ENCODE results near the gene FLVCR2.

Gene FLVCR2

DNA sequence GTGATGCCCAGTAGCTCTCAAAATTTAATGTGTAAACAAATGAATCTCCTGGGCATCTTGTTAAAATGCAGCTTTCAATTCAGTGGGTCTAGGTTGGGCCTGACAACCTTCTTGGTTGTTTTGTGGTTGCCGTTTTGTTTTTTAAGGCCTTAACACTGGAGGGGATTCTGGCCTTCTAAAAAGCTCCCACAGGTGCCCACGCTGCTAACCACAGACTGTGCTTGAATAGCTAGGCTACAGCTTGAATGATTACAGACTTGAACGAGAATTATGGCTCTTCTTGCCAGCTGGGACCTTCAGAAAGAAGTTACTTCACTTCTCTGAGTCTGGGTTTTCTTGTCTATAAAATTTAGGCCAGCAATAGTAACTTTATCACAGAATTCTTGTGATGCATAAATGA lies 1.3 kb upstream of the FLVCR2 start:
- Histone ChIP-seq H3K4me3 (ENCODE audit: insufficient read depth, low read length, poor library complexity, severe bottlenecking) (no peak overlapping the region), H3K27me3 (ENCODE audit: low read length) (no peaks in the 10 kb centered on the region), H3K79me2 (ENCODE audit: insufficient read depth, low read length) (no peaks in the 10 kb centered on the region), H3K4me2 (ENCODE audit: low read depth, low read length, poor library complexity, severe bottlenecking) (no peak overlapping the region), H3K9me3 (ENCODE audit: insufficient read depth, low read length) (no peaks in the 10 kb centered on the region), H3K36me3 (ENCODE audit: low read length) (no peaks in the 10 kb centered on the region), H3K9me2 (replicated peaks; ENCODE audit: insufficient read depth, low read length) (no peaks in the 10 kb centered on the region), H2AFZ (ENCODE audit: low read depth, low read length, severe bottlenecking) (no peak overlapping the region), H3K9ac (ENCODE audit: low read length) (no peak overlapping the region), H4K20me1 (ENCODE audit: low read depth, low read length) (no peaks in the 10 kb centered on the region), H3F3A (ENCODE audit: insufficient read depth) (no peaks in the 10 kb centered on the region), H3K27ac (ENCODE audit: low read depth, low read length) (no peak overlapping the region)
- TF ChIP-seq, protein P1, sequence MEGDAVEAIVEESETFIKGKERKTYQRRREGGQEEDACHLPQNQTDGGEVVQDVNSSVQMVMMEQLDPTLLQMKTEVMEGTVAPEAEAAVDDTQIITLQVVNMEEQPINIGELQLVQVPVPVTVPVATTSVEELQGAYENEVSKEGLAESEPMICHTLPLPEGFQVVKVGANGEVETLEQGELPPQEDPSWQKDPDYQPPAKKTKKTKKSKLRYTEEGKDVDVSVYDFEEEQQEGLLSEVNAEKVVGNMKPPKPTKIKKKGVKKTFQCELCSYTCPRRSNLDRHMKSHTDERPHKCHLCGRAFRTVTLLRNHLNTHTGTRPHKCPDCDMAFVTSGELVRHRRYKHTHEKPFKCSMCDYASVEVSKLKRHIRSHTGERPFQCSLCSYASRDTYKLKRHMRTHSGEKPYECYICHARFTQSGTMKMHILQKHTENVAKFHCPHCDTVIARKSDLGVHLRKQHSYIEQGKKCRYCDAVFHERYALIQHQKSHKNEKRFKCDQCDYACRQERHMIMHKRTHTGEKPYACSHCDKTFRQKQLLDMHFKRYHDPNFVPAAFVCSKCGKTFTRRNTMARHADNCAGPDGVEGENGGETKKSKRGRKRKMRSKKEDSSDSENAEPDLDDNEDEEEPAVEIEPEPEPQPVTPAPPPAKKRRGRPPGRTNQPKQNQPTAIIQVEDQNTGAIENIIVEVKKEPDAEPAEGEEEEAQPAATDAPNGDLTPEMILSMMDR (IDR thresholded peaks at IDR 0.05; ENCODE audit: insufficient read depth, low read length, poor library complexity, severe bottlenecking) = no peak
- no peak for TF ChIP-seq EZH2phosphoT487 (conservative IDR thresholded peaks at IDR 0.05; ENCODE audit: low read length)

DNA sequence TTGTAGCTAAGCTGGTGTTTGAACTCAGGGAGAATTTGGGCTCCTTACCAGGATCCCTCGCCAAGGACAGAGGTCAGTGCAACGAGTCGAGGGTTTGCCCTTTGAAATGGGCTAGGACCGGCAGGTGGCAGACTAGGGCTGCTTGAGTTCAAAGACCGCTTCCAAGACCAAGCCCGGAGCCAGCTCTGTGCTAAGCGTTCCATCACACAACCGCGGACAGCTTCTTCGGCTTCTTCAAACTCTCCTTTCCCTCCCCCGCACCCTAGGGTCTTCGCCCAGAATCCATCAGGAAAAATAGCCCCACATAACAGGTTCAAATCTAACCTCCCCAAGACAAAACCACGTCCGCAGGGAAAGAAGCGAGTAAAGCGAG lies 705 bp upstream of the FLVCR2 start:
- Histone ChIP-seq H2AFZ (ENCODE audit: low read depth, low read length, severe bottlenecking) (peak overlapping the region; percentile 83), H3F3A (ENCODE audit: insufficient read depth) (no peaks in the 10 kb centered on the region), H3K9me3 (ENCODE audit: insufficient read depth, low read length) (no peaks in the 10 kb centered on the region), H3K27ac (ENCODE audit: low read depth, low read length) (no peak overlapping the region), H3K9me2 (replicated peaks; ENCODE audit: insufficient read depth, low read length) (no peaks in the 10 kb centered on the region), H3K36me3 (ENCODE audit: low read length) (no peaks in the 10 kb centered on the region), H4K20me1 (ENCODE audit: low read depth, low read length) (no peaks in the 10 kb centered on the region), H3K4me3 (ENCODE audit: insufficient read depth, low read length, poor library complexity, severe bottlenecking) (peak overlapping the region; percentile 49), H3K9ac (ENCODE audit: low read length) (peak overlapping the region; percentile 36; the same call in 1 of the 2 replicates), H3K27me3 (ENCODE audit: low read length) (no peaks in the 10 kb centered on the region), H3K79me2 (ENCODE audit: insufficient read depth, low read length) (no peaks in the 10 kb centered on the region), H3K4me2 (ENCODE audit: low read depth, low read length, poor library complexity, severe bottlenecking) (peak overlapping the region; percentile 78)
- TF ChIP-seq EZH2phosphoT487 (conservative IDR thresholded peaks at IDR 0.05; ENCODE audit: low read length) = no peak
- TF ChIP-seq, protein P1 (IDR thresholded peaks at IDR 0.05; ENCODE audit: insufficient read depth, low read length, poor library complexity, severe bottlenecking) = peak; percentile 70

DNA sequence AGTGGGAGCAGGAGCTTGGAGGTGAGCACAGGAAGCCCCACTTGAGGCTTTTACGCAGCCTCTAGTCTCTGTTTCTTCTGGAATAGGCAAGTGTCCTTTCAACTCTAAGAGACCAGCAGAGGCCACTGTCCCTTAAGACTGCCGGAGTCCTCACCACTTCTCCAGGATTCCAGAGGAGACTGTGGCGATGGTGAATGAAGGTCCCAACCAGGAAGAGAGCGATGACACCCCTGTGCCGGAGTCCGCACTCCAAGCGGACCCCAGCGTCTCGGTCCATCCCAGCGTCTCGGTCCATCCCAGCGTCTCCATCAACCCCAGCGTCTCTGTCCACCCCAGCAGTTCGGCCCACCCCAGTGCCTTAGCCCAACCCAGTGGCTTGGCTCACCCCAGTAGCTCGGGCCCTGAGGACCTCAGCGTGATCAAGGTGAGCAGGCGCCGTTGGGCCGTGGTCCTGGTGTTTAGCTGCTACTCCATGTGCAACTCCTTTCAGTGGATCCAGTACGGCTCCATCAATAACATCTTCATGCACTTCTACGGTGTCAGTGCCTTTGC lies 442 bp downstream of the FLVCR2 start:
- no peaks in the 10 kb centered on the region for H4K20me1 ChIP-seq (ENCODE audit: low read depth, low read length)
- no peak overlapping the region for H2AFZ ChIP-seq (ENCODE audit: low read depth, low read length, severe bottlenecking)
- H3K4me2 ChIP-seq (ENCODE audit: low read depth, low read length, poor library complexity, severe bottlenecking) = peak overlapping the region; percentile 78
- no peak for TF ChIP-seq EZH2phosphoT487 (conservative IDR thresholded peaks at IDR 0.05; ENCODE audit: low read length)
- TF ChIP-seq, protein P1 (IDR thresholded peaks at IDR 0.05; ENCODE audit: insufficient read depth, low read length, poor library complexity, severe bottlenecking) = no peak
- no peaks in the 10 kb centered on the region for H3K36me3 ChIP-seq (ENCODE audit: low read length)
- H3K9ac ChIP-seq (ENCODE audit: low read length) = no peak overlapping the region
- H3K9me2 ChIP-seq (replicated peaks; ENCODE audit: insufficient read depth, low read length) = no peaks in the 10 kb centered on the region
- H3F3A ChIP-seq (ENCODE audit: insufficient read depth) = no peaks in the 10 kb centered on the region
- H3K79me2 ChIP-seq (ENCODE audit: insufficient read depth, low read length) = no peaks in the 10 kb centered on the region
- H3K27me3 ChIP-seq (ENCODE audit: low read length) = no peaks in the 10 kb centered on the region
- no peak overlapping the region for H3K4me3 ChIP-seq (ENCODE audit: insufficient read depth, low read length, poor library complexity, severe bottlenecking)
- H3K9me3 ChIP-seq (ENCODE audit: insufficient read depth, low read length) = no peaks in the 10 kb centered on the region
- H3K27ac ChIP-seq (ENCODE audit: low read depth, low read length) = no peak overlapping the region
